Liver (tissue), 9 donors: Measurements from ENCODE around the gene MTSS2. TPM values are rescaled to one million over a fixed set of nuclear protein-coding genes. Genes with fewer than 3 reads are reported as not detected.
A peak's percentile ranks its signal among the peaks of the same experiment; 100 is the strongest.

Source experiments
- DNase-seq: peaks from one replicate; pipeline ENCODE4 v3.0.0-alpha.2; 2017; ENCODE audit warnings: low spot score
- H3K27ac ChIP-seq, 2 donors: one replicate each; pipeline ENCODE4 v1.7.0; 2013; ENCODE audit warnings: inconsistent platforms in 2 of 2, low read length in 2 of 2, control low read depth in 1 of 2, low read depth in 1 of 2, mild to moderate bottlenecking in 1 of 2
- H3K27me3 ChIP-seq, 4 donors: one replicate each; pipeline versions ENCODE4 v1.6.1 to v1.7.0; 2013; ENCODE audit warnings: low read length in 3 of 4, inconsistent platforms in 1 of 4, mild to moderate bottlenecking in 1 of 4, moderate library complexity in 1 of 4; ENCODE audit not compliant: control insufficient read depth in 4 of 4, insufficient read depth in 4 of 4
- H3K36me3 ChIP-seq, 4 donors: one replicate each; pipeline versions ENCODE4 v1.6.1 to v1.7.0; 2013; ENCODE audit warnings: low read length in 3 of 4, mild to moderate bottlenecking in 3 of 4, low read depth in 1 of 4, moderate library complexity in 1 of 4; ENCODE audit not compliant: control insufficient read depth in 4 of 4, insufficient read depth in 3 of 4
- H3K4me1 ChIP-seq, 4 donors: one replicate each; pipeline versions ENCODE4 v1.6.1 to v1.7.0; 2013; ENCODE audit warnings: low read length in 3 of 4, mild to moderate bottlenecking in 3 of 4, moderate library complexity in 1 of 4; ENCODE audit not compliant: control insufficient read depth in 4 of 4, insufficient read depth in 4 of 4
- H3K4me3 ChIP-seq, 3 donors: one replicate each; pipeline versions ENCODE4 v1.6.1 to v1.7.0; 2013; ENCODE audit warnings: low read length in 3 of 3, control low read depth in 1 of 3, low read depth in 1 of 3, mild to moderate bottlenecking in 1 of 3
- H3K9ac ChIP-seq, 2 donors: one replicate each; pipeline ENCODE4 v1.7.0; 2013; ENCODE audit warnings: low read length in 2 of 2, mild to moderate bottlenecking in 2 of 2, moderate library complexity in 2 of 2, control low read depth in 1 of 2, low read depth in 1 of 2
- H3K9me3 ChIP-seq, 4 donors: one replicate each; pipeline versions ENCODE4 v1.6.1 to v1.7.0; 2013; ENCODE audit warnings: low read length in 3 of 4; ENCODE audit not compliant: control insufficient read depth in 4 of 4
- ATF3 ChIP-seq: IDR thresholded peaks from 2 replicates; pipeline ENCODE4 v1.6.1; 2016; ENCODE audit warnings: antibody characterized with exemption
- EGR1 ChIP-seq, 2 donors: IDR thresholded peaks; 2 replicates each; pipeline ENCODE4 v1.6.1; 2016 to 2018; ENCODE audit warnings: antibody characterized with exemption in 2 of 2, low read depth in 2 of 2
- FOXA1 ChIP-seq: IDR thresholded peaks from 2 replicates; pipeline ENCODE4 v1.6.1; 2016; ENCODE audit warnings: antibody characterized with exemption
- FOXA2 ChIP-seq: IDR thresholded peaks from 2 replicates; pipeline ENCODE4 v1.6.1; 2016; ENCODE audit warnings: antibody characterized with exemption
- GABPA ChIP-seq, 2 donors: IDR thresholded peaks in 1 of 2; conservative IDR thresholded peaks in 1 of 2; 2 replicates each; pipeline ENCODE4 v1.6.1; 2016; ENCODE audit warnings: antibody characterized with exemption in 2 of 2, mild to moderate bottlenecking in 1 of 2, moderate library complexity in 1 of 2
- HNF4A ChIP-seq, 2 donors: conservative IDR thresholded peaks; 2 replicates each; pipeline ENCODE4 v1.6.1; 2016; ENCODE audit warnings: antibody characterized with exemption in 2 of 2, mild to moderate bottlenecking in 2 of 2
- HNF4G ChIP-seq: IDR thresholded peaks from 2 replicates; pipeline ENCODE4 v1.6.1; 2016; ENCODE audit warnings: antibody characterized with exemption
- JUND ChIP-seq, 2 donors: IDR thresholded peaks; 2 replicates each; pipeline ENCODE4 v1.6.1; 2016; ENCODE audit warnings: antibody characterized with exemption in 2 of 2
- NR2F2 ChIP-seq: IDR thresholded peaks from 2 replicates; pipeline ENCODE4 v1.6.1; 2016; ENCODE audit warnings: antibody characterized with exemption
- RAD21 ChIP-seq, 2 donors: IDR thresholded peaks; 2 replicates each; pipeline ENCODE4 v1.6.1; 2016; ENCODE audit warnings: antibody characterized with exemption in 2 of 2, mild to moderate bottlenecking in 2 of 2
- RXRA ChIP-seq, 2 donors: IDR thresholded peaks; 2 replicates each; pipeline ENCODE4 v1.6.1; 2017 to 2018; ENCODE audit warnings: antibody characterized with exemption in 2 of 2, mild to moderate bottlenecking in 1 of 2
- SP1 ChIP-seq: IDR thresholded peaks from 2 replicates; pipeline ENCODE4 v1.6.1; 2018; ENCODE audit warnings: antibody characterized with exemption, mild to moderate bottlenecking
- TAF1 ChIP-seq: conservative IDR thresholded peaks from 2 replicates; pipeline ENCODE4 v1.6.1; 2016; ENCODE audit warnings: antibody characterized with exemption, mild to moderate bottlenecking
- YY1 ChIP-seq: IDR thresholded peaks from 2 replicates; pipeline ENCODE4 v1.6.1; 2016; ENCODE audit warnings: antibody characterized with exemption, mild to moderate bottlenecking
- ZBTB33 ChIP-seq: IDR thresholded peaks from 2 replicates; pipeline ENCODE4 v1.6.1; 2016; ENCODE audit warnings: antibody characterized with exemption
- WGBS: extraction: QIAGEN DNeasy Blood & Tissue Kit; methylation state at CpG from one replicate; pipeline ENCODE4 v1.1.7; 2013; 5-methylcytosine and 5-hydroxymethylcytosine counted together
- polyA plus RNA-seq, 2 donors: library from polyadenylated mRNA; stranded (reverse) in 1 of 2; unstranded in 1 of 2; fragments of 200-250 nt in 1 of 2; fragments of >200 nt in 1 of 2; fragmentation: Nextera tagmentation in 1 of 2; extraction: Ambion mirVana in 1 of 2; gene quantifications; one replicate each; pipeline versions ENCODE4 v1.2.1 to v1.2.3, GENCODE V29; 2013 to 2015
- total RNA-seq, 2 donors: library from RNA; depleted of rRNA; stranded (reverse); fragments of >200 nt; gene quantifications; one replicate each; pipeline ENCODE4 v1.2.3, GENCODE V29; 2014
- TF ChIP-seq, protein P1 (sequence below): fragments of 150-350 bp; IDR thresholded peaks from 2 replicates; pipeline ENCODE4 v1.5.1; 2017; ENCODE audit warnings: improper control_type of control experiment, low read depth, low read length; ENCODE audit not compliant: missing input control
- TF ChIP-seq, protein P2 (sequence below): IDR thresholded peaks from 2 replicates; pipeline ENCODE4 v1.6.1; 2016; ENCODE audit warnings: antibody characterized with exemption, mild to moderate bottlenecking
- TF ChIP-seq, protein P3 (sequence below): IDR thresholded peaks from 2 replicates; pipeline ENCODE4 v1.6.1; 2016; ENCODE audit warnings: antibody characterized with exemption
- donor health status: healthy.
- donor health status: healthy.
- donor health status: healthy.
- donor health status: healthy.
- donor health status: healthy.

MTSS2 gene
- total and polyA plus RNA-seq, 4 donors: 3.8 to 95.7 (median 35.9) TPM

DNA sequence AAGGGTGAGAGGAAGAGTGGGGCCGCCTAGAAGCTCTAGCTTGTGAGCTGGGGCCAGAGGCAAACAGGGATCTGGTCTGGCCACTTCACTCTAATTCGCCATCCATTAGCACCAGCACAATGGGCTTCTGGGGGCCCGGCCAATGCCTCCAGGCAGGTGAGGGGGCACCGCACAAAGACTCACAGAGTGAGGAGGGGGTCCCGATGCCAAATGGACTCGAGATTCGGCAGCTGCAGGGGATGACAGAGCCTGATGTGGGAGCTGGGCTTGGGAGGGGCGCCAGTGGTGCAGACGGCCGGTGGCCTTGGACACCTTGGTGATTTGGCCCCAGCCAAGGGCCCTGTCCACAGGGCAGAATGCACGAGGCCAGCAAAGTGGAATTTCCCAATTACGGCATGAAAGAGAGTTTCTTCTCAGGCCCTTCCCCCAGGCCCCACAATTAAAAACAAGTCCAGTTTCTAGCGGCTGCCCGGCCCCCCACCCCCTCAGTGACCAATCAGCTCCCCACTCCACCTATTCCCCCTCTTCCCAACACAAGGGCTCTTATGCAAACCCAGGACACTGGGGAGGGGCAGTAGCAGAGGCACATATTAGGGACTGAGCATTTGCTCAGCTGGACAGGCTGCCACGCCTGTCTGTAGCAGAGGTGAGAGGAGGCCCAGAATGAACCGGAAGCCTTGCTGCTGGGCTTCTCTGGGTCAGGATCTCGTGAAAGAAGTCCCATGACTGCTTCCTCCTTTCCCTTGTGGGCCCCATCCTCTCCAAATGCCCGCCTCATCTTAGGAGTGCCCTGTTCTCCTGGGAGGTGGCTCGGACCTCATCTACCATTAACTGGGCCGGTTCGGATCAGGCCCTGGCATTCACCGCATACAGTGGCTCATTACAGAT is 39.4 kb upstream of the MTSS2 start:
- Histone ChIP-seq H3K4me1 (peaks cover 19 to 38% (median 28%) of the 10 kb centered on the region in 4 donors), H3K36me3 (peaks cover 0 to 4% (median under 1%) of the 10 kb centered on the region in 4 donors), H3K9me3 (no peaks in the 10 kb centered on the region), H3K9ac (peak overlapping the region in 1 of 2 donors; percentile 66), H3K27ac (peak overlapping the region; percentile 90 to 97), H3K4me3 (peak overlapping the region in 1 of 3 donors; percentile 24), H3K27me3 (no peaks in the 10 kb centered on the region)
- peak; percentile 84 for TF ChIP-seq ZBTB33
- TF ChIP-seq, protein P1, sequence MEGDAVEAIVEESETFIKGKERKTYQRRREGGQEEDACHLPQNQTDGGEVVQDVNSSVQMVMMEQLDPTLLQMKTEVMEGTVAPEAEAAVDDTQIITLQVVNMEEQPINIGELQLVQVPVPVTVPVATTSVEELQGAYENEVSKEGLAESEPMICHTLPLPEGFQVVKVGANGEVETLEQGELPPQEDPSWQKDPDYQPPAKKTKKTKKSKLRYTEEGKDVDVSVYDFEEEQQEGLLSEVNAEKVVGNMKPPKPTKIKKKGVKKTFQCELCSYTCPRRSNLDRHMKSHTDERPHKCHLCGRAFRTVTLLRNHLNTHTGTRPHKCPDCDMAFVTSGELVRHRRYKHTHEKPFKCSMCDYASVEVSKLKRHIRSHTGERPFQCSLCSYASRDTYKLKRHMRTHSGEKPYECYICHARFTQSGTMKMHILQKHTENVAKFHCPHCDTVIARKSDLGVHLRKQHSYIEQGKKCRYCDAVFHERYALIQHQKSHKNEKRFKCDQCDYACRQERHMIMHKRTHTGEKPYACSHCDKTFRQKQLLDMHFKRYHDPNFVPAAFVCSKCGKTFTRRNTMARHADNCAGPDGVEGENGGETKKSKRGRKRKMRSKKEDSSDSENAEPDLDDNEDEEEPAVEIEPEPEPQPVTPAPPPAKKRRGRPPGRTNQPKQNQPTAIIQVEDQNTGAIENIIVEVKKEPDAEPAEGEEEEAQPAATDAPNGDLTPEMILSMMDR: no peak
- TF ChIP-seq EGR1 (IDR thresholded peaks at IDR 0.05; ENCODE audit: low read depth in 2 of 2): peak in 1 of 2 donors; percentile 67
- TF ChIP-seq, protein P2, sequence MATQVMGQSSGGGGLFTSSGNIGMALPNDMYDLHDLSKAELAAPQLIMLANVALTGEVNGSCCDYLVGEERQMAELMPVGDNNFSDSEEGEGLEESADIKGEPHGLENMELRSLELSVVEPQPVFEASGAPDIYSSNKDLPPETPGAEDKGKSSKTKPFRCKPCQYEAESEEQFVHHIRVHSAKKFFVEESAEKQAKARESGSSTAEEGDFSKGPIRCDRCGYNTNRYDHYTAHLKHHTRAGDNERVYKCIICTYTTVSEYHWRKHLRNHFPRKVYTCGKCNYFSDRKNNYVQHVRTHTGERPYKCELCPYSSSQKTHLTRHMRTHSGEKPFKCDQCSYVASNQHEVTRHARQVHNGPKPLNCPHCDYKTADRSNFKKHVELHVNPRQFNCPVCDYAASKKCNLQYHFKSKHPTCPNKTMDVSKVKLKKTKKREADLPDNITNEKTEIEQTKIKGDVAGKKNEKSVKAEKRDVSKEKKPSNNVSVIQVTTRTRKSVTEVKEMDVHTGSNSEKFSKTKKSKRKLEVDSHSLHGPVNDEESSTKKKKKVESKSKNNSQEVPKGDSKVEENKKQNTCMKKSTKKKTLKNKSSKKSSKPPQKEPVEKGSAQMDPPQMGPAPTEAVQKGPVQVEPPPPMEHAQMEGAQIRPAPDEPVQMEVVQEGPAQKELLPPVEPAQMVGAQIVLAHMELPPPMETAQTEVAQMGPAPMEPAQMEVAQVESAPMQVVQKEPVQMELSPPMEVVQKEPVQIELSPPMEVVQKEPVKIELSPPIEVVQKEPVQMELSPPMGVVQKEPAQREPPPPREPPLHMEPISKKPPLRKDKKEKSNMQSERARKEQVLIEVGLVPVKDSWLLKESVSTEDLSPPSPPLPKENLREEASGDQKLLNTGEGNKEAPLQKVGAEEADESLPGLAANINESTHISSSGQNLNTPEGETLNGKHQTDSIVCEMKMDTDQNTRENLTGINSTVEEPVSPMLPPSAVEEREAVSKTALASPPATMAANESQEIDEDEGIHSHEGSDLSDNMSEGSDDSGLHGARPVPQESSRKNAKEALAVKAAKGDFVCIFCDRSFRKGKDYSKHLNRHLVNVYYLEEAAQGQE: peak; percentile 85
- TF ChIP-seq HNF4A (conservative IDR thresholded peaks at IDR 0.05): peak; percentile 89 to 92
- TF ChIP-seq FOXA1: no peak
- TF ChIP-seq RXRA (IDR thresholded peaks at IDR 0.05): peak; percentile 67 to 85
- TF ChIP-seq GABPA (IDR thresholded peaks at IDR 0.05 in 1 of 2, conservative IDR thresholded peaks at IDR 0.05 in 1 of 2): peak; percentile 57 to 75
- TF ChIP-seq YY1: peak; percentile 58
- TF ChIP-seq TAF1: no peak
- TF ChIP-seq JUND (IDR thresholded peaks at IDR 0.05): peak in 1 of 2 donors; percentile 59
- TF ChIP-seq RAD21 (IDR thresholded peaks at IDR 0.05): peak; percentile 44 to 47
- no peak for TF ChIP-seq FOXA2
- peak; percentile 4 for TF ChIP-seq NR2F2
- peak; percentile 35 for TF ChIP-seq HNF4G
- no peak for TF ChIP-seq ATF3
- peak; percentile 91 for TF ChIP-seq SP1
- TF ChIP-seq, protein P3, sequence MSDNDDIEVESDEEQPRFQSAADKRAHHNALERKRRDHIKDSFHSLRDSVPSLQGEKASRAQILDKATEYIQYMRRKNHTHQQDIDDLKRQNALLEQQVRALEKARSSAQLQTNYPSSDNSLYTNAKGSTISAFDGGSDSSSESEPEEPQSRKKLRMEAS: peak; percentile 84
- no peak for DNase-seq
- WGBS: 33% methylated on average over 22 of the region's 22 CpGs
